Measurements from ENCODE around the gene KLK14. TPM values are rescaled to one million over a fixed set of nuclear protein-coding genes. Genes with fewer than 3 reads are reported as not detected.

Gene KLK14
- total RNA-seq, 6 experiments from 2014 or later, result 0.23 TPM; not detected in 5

GRCh38 chr19:51060973-51061372, 21.7 kb downstream of the KLK14 start:
- Mint-ChIP-seq H3K36me3 (ENCODE audit: low read depth) (no peaks in the 10 kb centered on the region), H3K27ac (no peak overlapping the region), H3K27me3 (ENCODE audit: insufficient read depth) (peaks cover 4% of the 10 kb centered on the region)

GRCh38 chr19:51060336-51060735, 22.4 kb downstream of the KLK14 start:
- Mint-ChIP-seq H3K4me3 (no peak overlapping the region), H3K4me1 (ENCODE audit: low read depth) (no peaks in the 10 kb centered on the region), H3K36me3 (ENCODE audit: low read depth) (no peaks in the 10 kb centered on the region), H3K9me3 (peaks cover 22% of the 10 kb centered on the region), H3K27me3 (ENCODE audit: insufficient read depth) (peaks cover 4% of the 10 kb centered on the region), H3K27ac (no peak overlapping the region)
- TF ChIP-seq CTCF (IDR thresholded peaks at IDR 0.05), result no peak
- no peak for DNase-seq

More at GRCh38 chr19:51060973-51061372, 21.7 kb downstream of the KLK14 start:
- DNase-seq, result no peak
- no peaks in the 10 kb centered on the region for H3K4me1 Mint-ChIP-seq (ENCODE audit: low read depth)
- TF ChIP-seq CTCF (IDR thresholded peaks at IDR 0.05), result no peak
- H3K9me3 Mint-ChIP-seq, result peaks cover 19% of the 10 kb centered on the region
- no peak overlapping the region for H3K4me3 Mint-ChIP-seq

GRCh38 chr19:51059715-51060114, 23.0 kb downstream of the KLK14 start:
- Mint-ChIP-seq H3K4me1 (ENCODE audit: low read depth) (no peaks in the 10 kb centered on the region), H3K4me3 (no peak overlapping the region), H3K36me3 (ENCODE audit: low read depth) (no peaks in the 10 kb centered on the region), H3K9me3 (peaks cover 22% of the 10 kb centered on the region), H3K27me3 (ENCODE audit: insufficient read depth) (peaks cover 4% of the 10 kb centered on the region), H3K27ac (no peak overlapping the region)
- TF ChIP-seq CTCF (IDR thresholded peaks at IDR 0.05), result no peak
- no peak for DNase-seq

- H3K27me3 Mint-ChIP-seq (ENCODE audit: insufficient read depth), result no peaks in the 10 kb centered on the region; the same call in 1 of the 2 replicates
Observed at GRCh38 chr19:51055866-51056265, 26.8 kb downstream of the KLK14 start.

GRCh38 chr19:51047031-51047335, 35.7 kb downstream of the KLK14 start:
- no peak for TF ChIP-seq CTCF (IDR thresholded peaks at IDR 0.05)
- no peak for DNase-seq
- peaks cover 26% of the 10 kb centered on the region for H3K9me3 Mint-ChIP-seq
- H3K4me3 Mint-ChIP-seq, result no peak overlapping the region
- no peaks in the 10 kb centered on the region for H3K36me3 Mint-ChIP-seq (ENCODE audit: low read depth)
- peaks cover 2% of the 10 kb centered on the region for H3K27me3 Mint-ChIP-seq (ENCODE audit: insufficient read depth)
- H3K4me1 Mint-ChIP-seq (ENCODE audit: low read depth), result no peaks in the 10 kb centered on the region
- no peak overlapping the region for H3K27ac Mint-ChIP-seq

More at GRCh38 chr19:51055866-51056265, 26.8 kb downstream of the KLK14 start:
- peaks cover 13% of the 10 kb centered on the region for H3K9me3 Mint-ChIP-seq
- TF ChIP-seq CTCF (IDR thresholded peaks at IDR 0.05), result no peak
- H3K4me3 Mint-ChIP-seq, result no peak overlapping the region
- H3K27ac Mint-ChIP-seq, result no peak overlapping the region
- no peaks in the 10 kb centered on the region for H3K36me3 Mint-ChIP-seq (ENCODE audit: low read depth)
- DNase-seq, result no peak
- H3K4me1 Mint-ChIP-seq (ENCODE audit: low read depth), result no peaks in the 10 kb centered on the region

- no peaks in the 10 kb centered on the region for H3K4me1 Mint-ChIP-seq (ENCODE audit: low read depth)
- DNase-seq, result no peak
- H3K9me3 Mint-ChIP-seq, result peaks cover 23% of the 10 kb centered on the region
- TF ChIP-seq CTCF (IDR thresholded peaks at IDR 0.05), result no peak
- peaks cover 2% of the 10 kb centered on the region for H3K27me3 Mint-ChIP-seq (ENCODE audit: insufficient read depth)
- H3K36me3 Mint-ChIP-seq (ENCODE audit: low read depth), result no peaks in the 10 kb centered on the region
- H3K4me3 Mint-ChIP-seq, result no peak overlapping the region
- H3K27ac Mint-ChIP-seq, result no peak overlapping the region
Observed at GRCh38 chr19:51044327-51044726, 38.4 kb downstream of the KLK14 start.

Measured in HFFc6 (cell line).